DMS53 treated with DMSO at 0.1 percent for 48 hours (cell line): Measurements from ENCODE around the gene LMF1.
"Not testable (repeated sequence)": the region's sequence is repeated elsewhere in the genome, so short reads cannot be mapped to it uniquely, and the experiment has no call there.

Source experiments
- DNase-seq: peaks from one replicate; lab custom pipeline; 2025; ENCODE audit not compliant: unreplicated experiment; lab: John Stamatoyannopoulos, UW

The LMF1 gene

GRCh38 chr16:852451-853185, 118.2 kb downstream of the LMF1 start:
- no peak for DNase-seq

DNA sequence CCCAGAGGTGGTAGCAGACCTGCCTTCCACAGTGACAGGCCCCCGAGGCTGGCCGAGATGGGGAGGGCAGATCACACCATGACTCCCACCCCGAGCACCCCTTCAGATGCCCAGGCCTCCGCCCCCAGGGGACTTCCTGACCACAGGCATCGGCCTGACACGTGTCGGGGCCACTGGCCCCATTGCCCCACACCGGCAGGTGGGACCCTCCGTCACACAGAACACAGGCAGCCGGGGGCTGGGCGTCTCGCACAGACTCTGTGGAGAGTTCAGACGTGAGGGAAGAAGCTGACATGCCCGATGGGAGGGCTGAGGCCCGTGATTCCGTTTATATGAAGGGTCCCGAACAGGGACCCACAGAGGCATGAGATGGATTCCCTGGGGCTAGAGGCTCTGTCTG, 118.9 kb downstream of the LMF1 start:
- no peak for DNase-seq

DNA sequence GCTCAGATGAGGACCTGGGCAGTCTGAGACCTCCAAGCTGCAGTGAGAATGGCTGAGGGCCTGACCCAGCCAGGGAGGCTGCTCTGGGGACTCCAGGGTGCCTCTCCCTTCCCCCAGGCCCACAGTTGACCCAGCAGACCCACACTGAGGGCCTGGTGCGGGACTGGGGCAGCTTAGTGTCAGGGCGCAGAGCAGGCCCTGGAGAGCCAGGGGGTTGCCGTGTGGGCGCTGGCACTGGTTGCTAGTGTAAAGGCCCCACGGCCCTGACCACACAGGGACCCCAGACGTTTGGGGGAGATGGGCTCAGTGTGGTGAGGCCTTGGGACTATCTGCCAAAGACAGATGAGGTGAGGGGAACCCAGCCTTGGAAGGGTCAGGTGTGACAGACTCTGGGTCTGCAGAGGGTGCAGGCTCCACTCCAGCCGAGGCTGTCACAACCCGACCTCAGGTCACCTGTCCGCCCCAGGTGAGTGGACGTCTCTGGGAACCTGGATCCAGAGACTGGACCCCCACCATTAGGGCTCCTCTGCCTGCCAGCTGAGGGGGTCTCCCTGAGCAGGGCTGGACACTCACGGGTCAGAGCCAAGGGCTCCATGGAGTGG, 119.5 kb downstream of the LMF1 start:
- DNase-seq, result no peak

- no peak for DNase-seq
Measured at GRCh38 chr16:850668-851067, 120.1 kb downstream of the LMF1 start.

DNA sequence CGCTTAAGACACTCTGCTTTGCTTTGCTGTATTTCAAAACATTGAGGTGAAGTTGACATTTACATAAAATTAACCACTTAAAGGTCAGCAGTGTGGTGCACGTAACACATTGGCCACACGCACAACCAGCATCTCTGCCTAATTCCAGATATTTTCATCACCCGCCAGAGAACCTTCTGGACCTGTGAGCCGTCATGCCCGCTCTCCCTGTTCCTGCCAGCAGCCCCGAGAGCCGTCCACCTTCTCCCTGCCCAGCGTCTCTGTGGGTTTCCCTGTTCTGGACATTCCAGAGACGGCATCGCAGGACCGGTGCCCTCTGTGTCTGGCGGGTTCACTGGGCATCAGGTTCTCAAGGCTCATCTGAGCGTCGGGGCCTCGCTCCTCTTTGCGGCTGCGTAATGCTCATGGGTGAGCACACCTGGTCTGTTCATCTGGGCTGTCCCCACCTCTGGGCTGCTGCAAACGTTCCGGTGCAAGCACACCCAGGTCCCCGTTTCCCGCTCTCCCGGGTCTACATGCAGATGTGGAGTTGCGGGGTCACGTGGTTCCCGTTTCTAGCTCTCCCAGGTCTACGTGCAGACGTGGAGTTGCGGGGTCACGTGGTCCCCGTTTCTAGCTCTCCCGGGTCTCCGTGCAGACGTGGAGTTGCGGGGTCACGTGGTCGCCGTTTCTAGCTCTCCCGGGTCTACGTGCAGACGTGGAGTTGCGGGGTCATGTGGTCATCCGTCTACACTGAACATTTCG, 122.1 kb downstream of the LMF1 start:
- no peak for DNase-seq

DNA sequence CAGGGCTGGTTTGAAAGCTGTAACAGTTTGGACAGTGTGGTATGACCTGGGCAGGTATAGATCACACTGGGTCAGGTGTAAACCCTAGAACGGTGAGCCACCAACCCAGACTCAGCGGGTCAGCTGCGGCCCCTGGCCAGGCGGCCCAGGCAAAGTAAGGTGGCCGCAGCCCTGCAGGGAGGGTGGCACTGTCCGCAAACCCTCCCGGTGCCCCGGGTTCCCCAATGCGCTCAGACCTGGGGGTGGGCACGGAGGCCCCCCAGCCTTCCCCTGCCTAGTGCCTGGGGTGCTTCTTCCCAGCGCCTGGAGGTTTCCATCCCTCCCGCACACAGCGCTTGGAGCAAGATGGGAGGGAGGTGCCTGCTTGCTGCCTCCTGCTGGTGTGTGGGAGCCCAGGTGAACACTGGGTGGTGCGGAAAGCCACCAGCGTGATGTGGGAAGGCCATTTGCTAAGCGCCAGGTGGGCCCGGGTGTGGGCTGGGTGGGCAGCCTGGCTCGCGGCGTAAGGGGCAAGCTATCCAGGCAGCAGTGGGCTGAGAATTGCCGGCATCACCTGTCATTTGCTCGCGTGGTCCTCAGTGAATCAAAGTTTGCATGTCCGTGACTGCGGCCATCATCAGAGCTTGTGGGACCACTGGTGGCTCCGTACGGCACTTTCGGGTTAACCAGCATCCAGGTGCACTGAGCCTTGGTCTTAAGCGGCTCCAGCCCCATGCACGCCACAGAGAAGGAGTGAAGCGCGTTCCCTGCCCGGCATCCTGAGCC, 122.9 kb downstream of the LMF1 start:
- no peak for DNase-seq

DNA sequence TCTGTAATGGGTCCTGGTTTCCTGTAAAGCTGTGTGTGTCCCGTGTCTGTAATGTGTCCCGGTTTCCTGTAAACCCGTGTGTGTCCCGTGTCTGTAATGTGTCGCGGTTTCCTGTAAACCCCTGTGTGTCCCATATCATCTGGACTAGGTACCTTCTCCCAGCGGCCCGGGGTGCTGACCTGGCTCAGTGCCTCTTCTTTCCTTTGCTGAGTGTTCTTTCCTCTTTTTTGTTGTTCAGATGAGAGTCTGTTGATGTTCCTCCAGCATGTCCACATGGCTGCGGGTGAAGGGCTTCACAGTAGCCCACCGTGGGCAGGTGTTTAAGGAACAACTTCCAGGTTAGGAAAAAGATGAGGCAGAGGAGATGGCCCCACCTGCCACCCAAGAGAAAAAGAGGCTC, 123.6 kb downstream of the LMF1 start:
- DNase-seq, result no peak

DNA sequence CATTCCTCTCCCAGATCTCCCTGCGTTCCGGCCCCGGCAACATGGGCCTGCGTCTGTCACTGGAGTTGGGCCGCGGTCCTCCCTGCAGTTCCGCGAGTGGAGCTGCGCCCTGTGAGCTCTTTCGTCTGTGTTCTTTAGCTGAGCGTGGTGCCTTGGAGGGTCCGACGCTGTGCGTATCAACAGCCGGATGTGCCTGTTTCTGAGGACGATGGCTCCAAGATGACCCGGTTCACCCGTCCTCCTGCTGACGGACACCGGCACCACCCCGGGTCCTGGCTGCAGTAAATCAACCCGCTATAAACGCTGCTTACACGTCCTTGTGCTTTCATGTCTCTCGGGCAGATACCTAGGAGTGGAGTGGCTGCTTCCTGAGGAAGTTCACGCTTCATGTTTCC, 125.4 kb downstream of the LMF1 start:
- no peak for DNase-seq

DNA sequence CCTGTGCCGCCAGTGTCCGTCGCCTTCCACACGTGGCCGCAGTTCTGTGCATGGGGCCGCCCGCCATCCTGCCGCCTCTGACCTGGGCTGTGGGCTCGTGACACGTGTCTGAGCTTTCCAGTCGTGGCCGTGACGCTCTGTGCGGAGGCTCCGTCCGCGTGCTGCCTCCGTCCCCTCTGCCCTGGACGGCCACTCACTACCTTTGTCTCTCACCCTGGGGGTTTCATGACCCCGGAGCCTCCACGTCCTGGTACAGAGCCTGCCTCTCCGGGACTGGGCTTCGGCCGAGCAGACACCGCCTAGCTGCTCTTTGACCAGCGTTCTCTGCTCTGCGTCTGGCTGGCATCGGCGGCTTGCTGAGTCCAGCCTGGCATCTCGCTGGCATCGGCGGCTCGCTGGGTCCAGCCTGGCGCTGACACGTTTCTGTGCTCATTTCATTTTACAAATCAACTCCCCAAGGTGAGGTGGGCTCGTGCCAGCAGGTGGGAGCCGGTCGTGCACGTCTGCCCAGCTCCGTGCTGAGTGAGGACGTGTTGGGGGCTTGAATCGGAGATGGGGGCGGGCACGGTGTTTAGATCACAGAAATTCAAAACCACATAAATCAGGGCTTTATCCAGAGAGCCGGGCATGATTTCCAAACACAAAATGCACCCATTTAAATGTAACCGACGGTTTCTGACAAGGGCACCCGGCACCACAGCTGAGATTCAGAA, 126.0 kb downstream of the LMF1 start:
- no peak for DNase-seq

- no peak for DNase-seq
Measured at GRCh38 chr16:843771-844170, 127.0 kb downstream of the LMF1 start.

- no peak for DNase-seq
Measured at GRCh38 chr16:842711-843560, 127.8 kb downstream of the LMF1 start.

DNA sequence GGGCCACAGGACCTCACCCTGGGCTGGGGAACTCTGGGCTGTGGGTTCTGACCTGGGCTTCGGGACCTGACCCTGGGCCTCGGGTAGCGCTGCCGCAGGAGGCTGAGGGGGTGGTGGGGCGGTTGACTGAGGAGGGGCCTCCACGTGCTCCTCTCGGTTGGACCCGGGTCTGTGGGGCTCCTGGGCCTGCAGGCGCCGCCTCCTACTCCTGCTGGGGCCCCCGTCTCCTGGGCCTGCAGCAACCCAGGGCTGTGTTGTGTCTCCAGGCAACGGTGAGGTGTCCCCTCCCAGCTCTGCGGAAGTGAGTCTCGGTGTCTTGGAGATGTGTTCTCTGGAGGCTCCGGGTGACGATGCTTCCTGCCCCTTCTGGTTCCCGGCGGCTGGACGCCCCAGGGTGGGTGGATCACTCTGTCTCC, 128.7 kb downstream of the LMF1 start:
- no peak for DNase-seq

DNA sequence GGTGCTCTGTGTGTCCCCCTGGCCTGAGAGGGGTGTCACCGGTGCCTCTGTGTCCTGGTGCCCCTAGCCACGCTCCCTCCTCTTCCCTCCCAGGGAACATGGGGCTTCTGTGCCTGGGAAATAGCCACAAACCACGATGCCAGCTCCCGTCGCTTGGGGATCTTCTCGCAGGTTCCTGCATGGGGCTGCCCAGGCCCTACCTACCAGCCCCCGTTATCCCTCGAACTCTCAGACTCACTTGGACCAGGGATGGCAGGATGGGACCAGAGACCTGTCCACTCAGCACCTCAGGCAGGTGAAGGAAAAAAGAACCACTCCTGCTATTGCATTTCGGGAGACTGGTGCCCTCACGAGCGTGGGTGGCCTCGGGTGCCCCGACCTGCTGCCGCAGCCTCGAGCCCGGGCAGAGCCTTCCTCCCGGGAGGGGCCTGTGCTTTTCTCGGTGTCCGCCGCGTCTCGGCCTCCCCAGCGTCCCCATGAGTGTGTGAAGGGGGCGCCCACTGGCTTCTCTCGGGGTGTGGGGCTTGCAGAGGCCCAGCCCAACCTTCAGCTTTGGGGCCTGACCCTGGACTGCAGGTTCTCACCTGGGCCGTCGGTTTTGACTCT, 129.2 kb downstream of the LMF1 start:
- DNase-seq, result no peak

DNA sequence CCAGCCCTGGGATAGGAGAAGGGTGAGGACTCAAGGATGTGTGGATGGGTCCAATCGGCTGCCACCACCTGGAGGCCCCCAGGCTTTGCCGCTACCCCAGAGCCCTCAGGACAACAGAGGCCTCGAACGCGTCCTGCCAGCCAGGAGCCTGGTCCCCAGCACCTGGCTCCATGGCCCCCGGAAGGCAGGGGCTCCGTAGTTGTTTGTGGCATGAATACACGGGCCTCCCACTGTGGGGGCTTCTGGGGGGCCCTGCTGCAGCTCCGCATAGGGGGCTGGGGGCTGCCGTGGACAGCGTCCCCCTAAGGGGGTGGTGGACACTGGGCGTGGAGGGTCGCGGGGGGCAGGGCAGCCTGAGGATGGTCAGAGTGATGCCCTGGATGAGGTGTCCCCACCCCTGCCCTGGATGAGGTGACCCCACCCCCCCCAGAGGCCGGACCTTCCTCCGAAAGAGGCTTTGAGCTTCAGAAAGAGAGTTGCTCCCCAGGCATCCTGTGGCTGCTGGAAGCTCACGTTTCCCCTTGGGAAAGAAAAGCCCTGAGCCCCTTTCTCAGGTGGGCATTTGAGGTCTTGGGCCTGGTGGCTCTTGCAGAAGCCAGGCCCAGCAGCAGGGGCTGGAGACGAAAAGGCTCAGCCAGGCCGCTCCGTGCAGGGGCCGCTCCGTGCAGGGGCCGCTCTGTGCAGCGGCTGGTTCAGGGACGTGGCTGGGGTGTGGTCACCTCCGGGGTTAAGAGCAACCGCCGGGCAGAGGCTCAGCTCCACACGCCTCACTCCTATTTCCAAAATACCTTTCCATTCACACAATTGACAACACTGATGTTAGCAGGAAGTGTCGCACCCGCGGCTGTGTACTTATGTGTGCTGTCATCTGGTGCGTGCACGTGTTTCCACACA, 130.0 kb downstream of the LMF1 start:
- DNase-seq, result no peak

DNA sequence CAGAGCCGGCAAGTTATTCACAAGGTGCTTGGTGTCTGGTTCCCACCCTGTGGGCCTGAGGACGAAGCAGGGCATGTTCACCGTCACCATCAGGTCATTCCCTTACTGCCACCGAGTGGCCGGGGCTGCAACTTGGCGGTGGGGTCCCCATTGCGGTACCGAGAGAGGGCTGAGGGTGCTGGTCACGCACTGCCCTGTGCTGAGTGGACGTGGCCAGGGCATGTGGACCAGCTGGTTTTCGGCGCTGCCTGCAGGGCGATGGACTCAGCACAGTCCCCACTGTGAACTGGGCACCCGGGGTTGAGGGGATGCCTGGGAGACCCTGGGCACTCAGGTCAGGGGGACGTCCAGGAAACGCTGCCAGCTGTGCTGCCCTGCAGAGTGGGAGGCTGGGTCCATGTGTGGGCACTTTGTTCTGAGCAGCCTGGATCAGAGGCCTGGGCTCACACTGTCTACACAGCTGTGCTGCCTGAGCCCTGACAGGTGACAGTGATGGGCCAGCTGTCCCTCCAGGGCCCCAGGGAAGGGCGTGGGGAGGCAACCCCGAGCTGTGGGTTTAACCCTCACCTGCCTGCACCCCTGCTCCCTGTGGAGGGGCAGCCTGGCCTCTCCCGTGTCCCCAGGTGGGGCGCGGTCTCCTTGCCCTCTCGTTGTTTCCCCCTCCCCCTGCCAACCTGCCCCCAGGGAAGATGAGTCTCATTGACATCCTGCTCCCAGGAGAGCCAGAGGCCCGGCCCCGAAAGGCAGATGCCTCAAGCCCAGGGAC, 131.0 kb downstream of the LMF1 start:
- DNase-seq, result no peak

DNA sequence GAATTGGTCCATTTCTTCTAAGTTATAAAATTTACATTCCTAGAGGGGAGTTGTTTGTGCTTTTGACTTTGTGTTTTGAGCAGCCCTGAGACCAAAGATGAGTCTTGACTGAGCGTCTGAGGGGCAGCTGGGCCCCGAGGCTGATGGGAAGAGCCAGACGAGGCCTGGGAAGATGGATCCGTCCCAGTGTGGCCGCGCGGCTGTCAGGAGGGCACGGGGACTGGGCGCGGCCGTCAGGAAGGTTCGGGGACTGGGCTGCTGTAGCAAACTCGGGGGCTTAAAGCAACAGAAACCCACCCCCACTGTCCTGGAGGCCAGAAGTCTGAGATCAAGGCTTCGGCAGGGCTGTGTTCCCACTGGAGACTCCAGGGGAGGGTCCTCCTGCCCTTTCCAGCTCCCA, 132.0 kb downstream of the LMF1 start:
- no peak for DNase-seq

DNA sequence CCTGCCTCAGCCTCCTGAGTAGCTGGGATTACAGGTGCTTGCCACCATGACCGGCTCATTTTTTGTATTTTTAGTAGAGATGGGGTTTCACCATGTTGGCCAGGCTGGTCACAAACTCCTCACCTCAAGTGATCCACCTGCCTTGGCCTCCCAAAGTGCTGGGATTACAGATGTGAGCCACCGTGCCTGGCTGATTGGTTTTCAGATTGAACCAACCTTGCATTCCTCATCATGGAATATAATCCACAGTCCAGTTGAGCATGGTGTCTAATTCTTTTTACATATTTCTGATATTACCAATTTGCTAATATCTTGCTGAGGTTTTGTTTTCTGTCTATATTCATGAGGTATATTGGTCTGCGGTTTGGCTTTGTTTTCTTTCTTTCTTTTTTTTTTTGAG, 134.0 kb downstream of the LMF1 start:
- DNase-seq, result not testable (repeated sequence)

GRCh38 chr16:836221-836620, 134.6 kb downstream of the LMF1 start:
- no peak for DNase-seq
